GM23338 (cell line): ENCODE data around the gene CDH23.
A peak's percentile ranks its signal among the peaks of the same experiment; 100 is the strongest.

ENCODE experiments used
- CTCF ChIP-seq, 2 experiments: fragments of 200-600 bp in 1 of 2; sonication (generic) in 1 of 2; conservative IDR thresholded peaks; 2 replicates each; pipeline versions ENCODE4 v1.5.1 to v1.6.1; 2016 to 2017; ENCODE audit warnings: antibody characterized with exemption in 2 of 2, low read depth in 2 of 2, mild to moderate bottlenecking in 2 of 2, moderate library complexity in 1 of 2
- ETS1 ChIP-seq: IDR thresholded peaks from 2 replicates; pipeline ENCODE4 v1.6.1; 2016; ENCODE audit warnings: antibody characterized with exemption
- EZH2 ChIP-seq: fragments of 200-600 bp; sonication (generic); IDR thresholded peaks from one replicate; pipeline ENCODE4 v1.8.0; 2017; ENCODE audit warnings: antibody characterized with exemption, mild to moderate bottlenecking, low read depth; ENCODE audit not compliant: unreplicated experiment
- EZH2phosphoT487 ChIP-seq: fragments of 200-600 bp; sonication (generic); IDR thresholded peaks from one replicate; pipeline ENCODE4 v1.8.1; 2018; ENCODE audit warnings: antibody characterized with exemption; ENCODE audit not compliant: unreplicated experiment
- JUNB ChIP-seq: IDR thresholded peaks from one replicate; pipeline ENCODE4 v1.6.1; 2016; ENCODE audit warnings: antibody characterized with exemption; ENCODE audit not compliant: unreplicated experiment
- NANOG ChIP-seq: IDR thresholded peaks from 2 replicates; pipeline ENCODE4 v1.6.1; 2016; ENCODE audit warnings: antibody characterized with exemption, borderline replicate concordance
- POLR2AphosphoS5 ChIP-seq: IDR thresholded peaks from 2 replicates; pipeline ENCODE4 v1.6.1; 2016; ENCODE audit warnings: antibody characterized with exemption, low read depth
- REST ChIP-seq: IDR thresholded peaks from one replicate; pipeline ENCODE4 v1.6.1; 2018; ENCODE audit warnings: antibody characterized with exemption; ENCODE audit not compliant: unreplicated experiment

- TF ChIP-seq CTCF (conservative IDR thresholded peaks at IDR 0.05; ENCODE audit: low read depth in 2 of 2) (peak; percentile 60 to 75), POLR2AphosphoS5 (no peak), REST (no peak), EZH2phosphoT487 (no peak), EZH2 (no peak), ETS1 (no peak), JUNB (no peak), NANOG (no peak)
These were observed 376.7 kb downstream of the CDH23 start, which contains the start of gene VSIR for GRCh38 chr10:71773221-71773971.
